Left cardiac atrium (tissue), 4 donors: ENCODE measurements around the gene CMSS1. TPM values are rescaled to one million over a fixed set of nuclear protein-coding genes. Genes with fewer than 3 reads are reported as not detected.

Experiments
- ATAC-seq, 2 donors: fragments of 200-7000 bp; cut with Tn5 transposase; one replicate each; pipeline ENCODE4 v1.9.1; 2020; ENCODE audit warnings: mild to moderate bottlenecking in 2 of 2, moderate library complexity in 2 of 2
- DNase-seq: peaks from one replicate; pipeline ENCODE4 v3.0.0-alpha.2; 2020
- intact Hi-C, 2 donors: fragments of 100-400 bp; cut with DNase I; formaldehyde crosslinking; loops; one replicate each; pipeline versions ENCODE4 v1.14.1 to v1.15.1; 2022 to 2023
- total RNA-seq, 2 donors: library from RNA; stranded (reverse); fragmentation: NEBNext Ultra II Directional; extraction: Animal tissue kit (Norgen Biotek cat#: 25700); gene quantifications; one replicate each; pipeline ENCODE4 v1.2.1, GENCODE V29; 2021
- donor health status: DM: no; HTN: yes; CAD: no.
- donor health status: DM: no; HTN: yes; CAD: no; lungs with severe emphysema.
- donor health status: DM: yes; HTN: yes; CAD: no.
- donor health status: Dilated cardiomyopathy.

CMSS1 gene
- total RNA-seq, 2 donors from 2014 or later: 28.7 to 33.7 TPM

DNA sequence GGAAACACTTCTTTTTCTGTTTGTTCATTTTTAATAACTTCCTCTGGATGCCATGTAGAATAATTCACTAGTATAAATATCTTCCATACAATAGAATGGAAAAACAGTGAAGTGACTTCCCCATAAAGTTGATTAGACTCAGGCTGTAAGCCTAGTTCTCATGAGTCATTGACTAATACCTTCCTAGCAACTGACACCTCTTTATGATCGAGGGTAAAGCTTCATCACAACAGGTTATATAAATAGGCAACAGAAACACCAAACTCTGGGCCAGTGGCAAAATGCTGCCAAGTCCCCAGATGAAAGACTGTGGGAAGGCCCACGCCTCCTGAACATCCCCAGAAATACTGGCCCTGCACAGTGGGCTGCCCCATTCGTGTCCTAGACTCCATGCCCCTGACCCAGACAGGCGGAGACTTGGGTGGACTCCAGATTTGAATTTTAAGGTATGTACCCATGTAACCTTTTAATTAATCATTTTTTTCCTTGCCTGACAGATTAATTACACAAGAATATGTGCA is 371.8 kb downstream of the CMSS1 start:
- peak; percentile 21 to 51 for ATAC-seq
- DNase-seq: peak; percentile 31

DNA sequence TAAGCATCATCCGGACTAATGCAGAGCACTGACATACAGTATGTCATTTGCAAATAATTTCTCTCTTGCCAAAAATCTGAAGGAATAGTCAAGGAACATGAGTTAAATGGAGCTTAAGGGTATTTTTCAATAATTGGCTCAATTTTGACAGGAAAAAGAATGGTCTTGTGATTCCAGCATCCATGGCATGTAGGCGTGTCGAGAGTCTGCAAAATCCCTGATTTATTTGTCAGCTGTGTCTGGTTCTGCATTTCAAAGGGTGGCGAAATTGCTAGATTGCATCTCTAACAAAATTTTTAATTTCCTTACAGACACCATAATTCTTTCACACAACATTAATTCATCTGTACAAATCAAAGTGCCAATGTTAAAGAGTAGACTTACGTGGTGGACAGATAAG is 377.7 kb downstream of the CMSS1 start:
- no peak for ATAC-seq

More for the DNA sequence above, 371.8 kb downstream of the CMSS1 start:
- intact Hi-C loops: no loop called here

GRCh38 chr3:100197876-100198275 is 380.2 kb downstream of the CMSS1 start:
- DNase-seq (no peak), ATAC-seq (no peak)
- intact Hi-C loops: no loop called here

More for the DNA sequence above, 377.7 kb downstream of the CMSS1 start:
- no peak for DNase-seq
- intact Hi-C loops: no loop called here

- DNase-seq (no peak), ATAC-seq (no peak)
- intact Hi-C loops: no loop called here
These were observed 381.1 kb downstream of the CMSS1 start for GRCh38 chr3:100198579-100199269.

DNA sequence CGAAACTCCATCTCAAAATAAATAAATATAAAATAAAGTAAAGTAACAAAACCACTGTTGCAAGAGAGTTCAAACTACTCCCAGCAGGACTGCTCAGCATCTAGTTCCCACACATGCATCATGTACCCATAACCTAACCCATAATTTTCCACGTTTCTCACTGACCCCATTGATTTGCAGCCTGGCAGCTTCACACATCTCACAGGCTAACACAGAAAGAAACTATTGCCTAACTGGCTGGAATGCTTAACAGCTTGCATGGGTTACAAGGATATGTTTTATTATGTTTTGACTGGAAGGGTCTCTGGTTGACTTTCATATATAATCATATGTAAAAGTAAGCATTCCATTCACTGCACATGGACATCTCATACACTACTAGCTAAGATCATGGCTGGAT is 387.5 kb downstream of the CMSS1 start:
- intact Hi-C loops: no loop called here
- no peak for ATAC-seq
- DNase-seq: no peak

- intact Hi-C loops: no loop called here
- ATAC-seq (no peak), DNase-seq (no peak)
These were observed 389.0 kb downstream of the CMSS1 start for GRCh38 chr3:100206687-100207086.

DNA sequence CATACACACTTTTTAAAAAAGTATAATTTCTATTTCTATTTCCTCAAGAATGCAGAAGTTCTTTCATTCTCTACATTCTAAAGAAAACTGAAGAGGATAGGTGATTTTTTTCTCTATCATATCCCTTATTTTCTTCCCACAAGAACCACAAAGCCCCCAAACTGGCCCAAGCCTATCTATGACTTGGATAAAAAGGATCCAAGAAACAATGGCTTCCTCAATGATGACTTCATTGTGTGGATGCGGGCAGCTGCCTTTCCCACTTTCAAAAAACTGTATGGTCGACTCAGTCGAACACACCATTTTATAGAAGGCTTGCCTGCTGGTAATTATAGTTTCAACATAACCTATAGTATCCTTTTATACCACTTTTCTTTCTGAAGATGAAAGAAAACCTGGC is 390.2 kb downstream of the CMSS1 start:
- DNase-seq: no peak
- ATAC-seq: no peak
- intact Hi-C loops: no loop called here

- intact Hi-C loops: no loop called here
- ATAC-seq (no peak), DNase-seq (no peak)
These were observed 391.5 kb downstream of the CMSS1 start for GRCh38 chr3:100209169-100209568.

GRCh38 chr3:100209948-100210771 is 392.5 kb downstream of the CMSS1 start:
- intact Hi-C loops: no loop called here
- DNase-seq: no peak
- peak; percentile 30 to 38 for ATAC-seq

DNA sequence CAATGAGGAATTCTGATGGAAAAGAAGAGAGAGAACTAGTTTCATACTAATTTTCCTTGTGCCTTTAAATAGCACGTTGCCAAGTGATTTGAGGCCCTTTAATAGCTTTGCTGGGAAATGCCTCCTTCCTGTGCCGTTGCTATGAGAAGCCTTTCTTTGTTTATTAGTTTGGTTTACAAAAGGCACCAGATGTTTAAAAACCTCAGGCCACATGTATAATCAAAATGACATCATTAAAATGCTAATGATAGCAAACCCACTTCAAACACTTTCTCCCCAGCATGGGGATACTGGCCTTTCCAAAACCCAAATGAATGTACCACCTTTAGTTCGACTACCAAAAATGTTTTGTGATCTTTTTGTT is 393.1 kb downstream of the CMSS1 start:
- ATAC-seq (peak; percentile 74 to 77), DNase-seq (no peak)
- intact Hi-C loops: no loop called here

DNA sequence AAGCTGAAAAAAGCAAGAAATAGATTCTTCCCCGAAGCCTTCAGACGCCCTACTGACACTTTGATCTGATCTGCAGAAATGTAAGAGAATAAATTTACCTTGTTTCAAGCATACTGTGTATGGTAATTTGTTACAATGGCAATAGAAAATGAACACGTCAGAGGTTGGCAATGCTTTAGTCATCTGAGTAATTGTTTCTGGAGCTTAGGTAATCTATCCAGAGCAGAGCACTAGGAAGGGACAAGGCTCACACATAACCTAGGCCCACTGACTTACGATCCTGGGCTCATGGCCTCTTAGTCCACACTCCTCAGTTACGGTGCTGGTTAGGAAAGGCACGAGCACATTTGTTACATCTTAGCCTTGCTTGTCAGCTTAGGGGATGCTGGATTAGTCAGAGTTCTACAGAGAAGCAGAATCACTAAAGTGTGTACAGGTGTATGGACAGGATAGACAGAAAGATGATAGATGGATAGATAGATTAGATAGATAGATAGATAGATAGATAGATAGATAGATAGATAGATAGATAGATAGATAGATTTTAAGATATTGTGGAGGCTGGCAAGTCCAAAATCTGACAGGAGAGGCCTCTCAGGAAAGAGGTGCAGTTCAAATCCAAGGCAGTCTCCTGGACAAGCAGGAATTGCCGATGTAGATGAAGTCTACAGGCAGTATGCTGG is 396.4 kb downstream of the CMSS1 start:
- ATAC-seq: no peak
- intact Hi-C loops: no loop called here
- DNase-seq: no peak

DNA sequence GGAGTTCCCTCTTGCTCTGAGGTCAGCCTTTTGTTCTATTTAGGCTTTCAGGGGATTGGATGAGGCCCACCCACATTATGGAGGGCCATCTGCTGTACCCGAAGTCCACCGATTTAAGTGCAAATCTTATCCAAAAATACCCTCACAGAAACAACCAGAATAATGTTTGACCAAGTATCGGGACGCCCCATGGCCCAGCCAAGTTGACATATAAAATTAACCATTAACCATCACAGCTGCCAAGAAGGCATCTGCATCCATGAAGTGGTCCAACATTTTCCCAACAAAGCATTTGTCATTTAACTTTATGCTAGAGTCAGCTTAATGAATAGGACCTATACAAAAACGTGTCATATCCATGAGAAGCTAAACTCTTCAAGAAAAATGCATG is 396.9 kb downstream of the CMSS1 start:
- intact Hi-C loops: no loop called here

GRCh38 chr3:100216713-100217112 is 399.1 kb downstream of the CMSS1 start:
- ATAC-seq (no peak), DNase-seq (no peak)
- intact Hi-C loops: no loop called here

More for the DNA sequence above, 396.9 kb downstream of the CMSS1 start:
- no peak for DNase-seq
- ATAC-seq: no peak

DNA sequence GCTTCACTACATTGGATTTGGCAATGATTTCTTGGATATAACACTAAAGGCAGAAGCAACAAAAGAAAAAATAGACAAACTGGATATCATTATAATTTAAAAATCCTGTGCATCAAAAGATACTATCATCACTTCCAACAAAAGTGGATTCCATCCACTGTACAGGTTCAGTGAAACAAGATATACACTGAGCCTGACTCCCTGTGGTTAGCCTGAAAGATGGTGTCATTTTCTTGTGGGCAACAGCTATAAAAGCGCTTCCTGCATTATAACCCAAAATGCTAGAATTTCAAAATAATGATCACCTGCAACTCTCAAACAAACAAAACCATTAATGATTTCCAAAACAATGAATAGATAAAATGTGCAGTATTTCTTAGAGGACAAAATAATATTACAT is 403.5 kb downstream of the CMSS1 start:
- intact Hi-C loops: no loop called here
- DNase-seq (no peak), ATAC-seq (no peak)

DNA sequence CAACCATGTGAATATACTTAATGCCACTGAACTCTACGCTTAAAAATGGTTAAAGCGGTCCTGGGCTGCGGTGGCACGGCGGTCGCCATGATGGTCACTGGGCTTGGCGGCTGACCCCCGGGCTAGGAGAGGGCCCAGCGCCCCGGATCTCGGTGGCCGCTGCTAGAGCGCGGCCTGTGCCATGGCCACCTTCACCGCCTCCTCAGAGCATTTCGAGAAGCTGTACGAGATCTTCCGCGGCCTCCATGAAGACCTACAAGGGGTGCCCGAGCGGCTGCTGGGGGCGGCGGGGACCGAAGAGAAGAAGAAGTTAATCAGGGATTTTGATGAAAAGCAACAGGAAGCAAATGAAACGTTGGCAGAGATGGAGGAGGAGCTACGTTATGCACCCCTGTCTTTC is 407.5 kb downstream of the CMSS1 start:
- intact Hi-C loops: no loop called here
- no peak for DNase-seq
- no peak for ATAC-seq

- DNase-seq (no peak), ATAC-seq (no peak)
- intact Hi-C loops: no loop called here
These were observed 408.2 kb downstream of the CMSS1 start for GRCh38 chr3:100225883-100226282.

DNA sequence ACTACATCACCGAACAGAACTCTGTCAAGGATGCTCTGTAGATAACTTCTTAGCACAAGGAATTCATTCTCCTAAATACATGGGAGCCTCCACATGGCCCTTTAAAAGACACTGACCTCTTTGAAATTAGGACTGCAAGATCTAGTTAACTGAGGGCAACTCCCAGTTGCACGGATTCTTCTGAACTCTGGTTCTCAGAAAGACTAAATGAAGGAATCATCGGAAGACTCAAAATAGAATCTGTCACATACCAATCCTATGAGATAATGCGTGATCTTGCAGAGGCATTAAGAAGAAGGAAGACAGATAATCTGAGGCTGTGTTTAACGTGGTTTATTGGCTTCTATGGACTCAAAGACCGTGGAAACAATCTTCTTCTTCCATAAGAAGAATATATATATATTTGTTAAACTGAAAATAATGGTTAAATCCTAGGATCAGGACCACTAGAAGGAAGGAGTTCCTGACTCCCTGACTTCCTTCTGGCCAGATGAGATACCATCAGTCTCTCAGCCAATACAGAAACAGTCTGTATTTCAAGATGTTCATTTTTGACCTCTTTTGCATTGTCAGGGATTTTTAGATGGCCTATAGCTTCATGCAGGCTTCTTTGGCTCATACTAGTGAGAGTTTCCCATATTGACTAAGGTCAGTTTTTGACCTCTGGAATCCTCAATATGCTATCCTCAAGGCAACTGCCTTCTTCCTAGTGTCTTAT is 409.2 kb downstream of the CMSS1 start:
- peak; percentile 72 to 85 for ATAC-seq
- intact Hi-C loops: no loop called here
- DNase-seq: no peak

GRCh38 chr3:100227511-100227921 is 409.9 kb downstream of the CMSS1 start:
- no peak for ATAC-seq
- DNase-seq: no peak
- intact Hi-C loops: no loop called here

DNA sequence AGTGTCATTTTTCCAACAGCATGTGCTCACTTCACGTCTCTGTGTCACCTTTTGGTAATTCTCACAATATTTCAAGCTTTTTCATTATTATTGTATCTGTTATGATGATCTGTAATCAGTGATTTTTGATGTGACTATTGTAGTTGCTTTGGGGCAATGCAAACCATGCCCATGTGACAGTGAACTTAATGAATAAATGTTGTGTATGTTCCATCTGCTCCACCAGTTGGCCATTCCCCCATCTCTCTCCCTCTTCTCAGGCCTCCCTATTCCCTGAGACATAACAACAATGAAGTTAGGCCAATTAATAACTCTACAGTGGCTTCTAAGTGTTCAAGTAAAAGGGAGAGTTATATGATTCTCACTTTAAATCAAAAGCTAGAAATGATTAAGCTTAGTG is 410.6 kb downstream of the CMSS1 start:
- intact Hi-C loops: no loop called here

More for the DNA sequence above, 410.6 kb downstream of the CMSS1 start:
- DNase-seq: no peak
- ATAC-seq: no peak
